DND-41 (cell line): ENCODE results near the gene GRIK3.

ENCODE experiments used
- ATAC-seq: fragments of 200-7000 bp; cut with Tn5 transposase; 3 replicates; pipeline ENCODE4 v1.9.1; 2021; ENCODE audit warnings: low read depth; ENCODE audit not compliant: insufficient read depth
- DNase-seq: peaks from one replicate; pipeline ENCODE4 v3.0.0-alpha.2; 2020
- H2AFZ ChIP-seq: 2 replicates; pipeline ENCODE4 v1.6.0; 2012; ENCODE audit warnings: low read depth, low read length
- H3K27ac ChIP-seq: 2 replicates; pipeline ENCODE4 v1.5.1; 2012; ENCODE audit warnings: low read length, inconsistent platforms
- H3K27me3 ChIP-seq: fragments of 200-600 bp; sonication (generic); 2 replicates; pipeline ENCODE4 v1.6.0; 2012; ENCODE audit warnings: low read length, mild to moderate bottlenecking, inconsistent platforms; ENCODE audit not compliant: insufficient read depth, poor library complexity
- H3K36me3 ChIP-seq: 2 replicates; pipeline ENCODE4 v1.5.1; 2012; ENCODE audit warnings: low read length, inconsistent platforms; ENCODE audit not compliant: insufficient read depth
- H3K4me1 ChIP-seq: 2 replicates; pipeline ENCODE4 v1.5.1; 2012; ENCODE audit warnings: mild to moderate bottlenecking, low read length; ENCODE audit not compliant: insufficient read depth
- H3K4me2 ChIP-seq: 2 replicates; pipeline ENCODE4 v1.6.0; 2012; ENCODE audit warnings: mild to moderate bottlenecking, moderate library complexity, low read length, inconsistent platforms; ENCODE audit not compliant: insufficient read depth
- H3K4me3 ChIP-seq, 2 experiments: fragments of 200-600 bp in 1 of 2; shearing (Covaris generic) in 1 of 2; 2 replicates each; pipeline ENCODE4 v1.5.1; 2012 to 2016; ENCODE audit warnings: inconsistent platforms in 2 of 2, low read length in 2 of 2, mild to moderate bottlenecking in 2 of 2, low read depth in 1 of 2, moderate library complexity in 1 of 2
- H3K79me2 ChIP-seq: 2 replicates; pipeline ENCODE4 v1.6.0; 2012; ENCODE audit warnings: low read length, inconsistent platforms; ENCODE audit not compliant: insufficient read depth
- H3K9ac ChIP-seq: 2 replicates; pipeline ENCODE4 v1.6.0; 2012; ENCODE audit warnings: low read depth, mild to moderate bottlenecking, inconsistent platforms, low read length, moderate library complexity
- H3K9me3 ChIP-seq: 2 replicates; pipeline ENCODE4 v1.5.1; 2012; ENCODE audit warnings: low read length, moderate library complexity, mild to moderate bottlenecking, inconsistent platforms; ENCODE audit not compliant: insufficient read depth, severe bottlenecking
- H4K20me1 ChIP-seq: 2 replicates; pipeline ENCODE4 v1.6.0; 2012; ENCODE audit warnings: low read length; ENCODE audit not compliant: insufficient read depth
- EZH2 ChIP-seq: IDR thresholded peaks from 3 replicates; pipeline ENCODE4 v1.6.1; 2012; ENCODE audit warnings: borderline replicate concordance, low read depth, mild to moderate bottlenecking, moderate library complexity, low read length, inconsistent platforms; ENCODE audit not compliant: severe bottlenecking
- TF ChIP-seq, protein P1 (sequence below): IDR thresholded peaks from 2 replicates; pipeline ENCODE4 v1.5.1; 2012; ENCODE audit warnings: borderline replicate concordance, low read length, moderate library complexity, mild to moderate bottlenecking; ENCODE audit not compliant: poor library complexity, severe bottlenecking; ENCODE audit errors: extremely low read depth

Gene GRIK3

GRCh38 chr1:37016121-37016520 lies 18.2 kb downstream of the GRIK3 start:
- H3K4me1 ChIP-seq = no peaks in the 10 kb centered on the region
- DNase-seq (no peak), ATAC-seq (no peak)
- no peak for TF ChIP-seq EZH2
- TF ChIP-seq, protein P1, sequence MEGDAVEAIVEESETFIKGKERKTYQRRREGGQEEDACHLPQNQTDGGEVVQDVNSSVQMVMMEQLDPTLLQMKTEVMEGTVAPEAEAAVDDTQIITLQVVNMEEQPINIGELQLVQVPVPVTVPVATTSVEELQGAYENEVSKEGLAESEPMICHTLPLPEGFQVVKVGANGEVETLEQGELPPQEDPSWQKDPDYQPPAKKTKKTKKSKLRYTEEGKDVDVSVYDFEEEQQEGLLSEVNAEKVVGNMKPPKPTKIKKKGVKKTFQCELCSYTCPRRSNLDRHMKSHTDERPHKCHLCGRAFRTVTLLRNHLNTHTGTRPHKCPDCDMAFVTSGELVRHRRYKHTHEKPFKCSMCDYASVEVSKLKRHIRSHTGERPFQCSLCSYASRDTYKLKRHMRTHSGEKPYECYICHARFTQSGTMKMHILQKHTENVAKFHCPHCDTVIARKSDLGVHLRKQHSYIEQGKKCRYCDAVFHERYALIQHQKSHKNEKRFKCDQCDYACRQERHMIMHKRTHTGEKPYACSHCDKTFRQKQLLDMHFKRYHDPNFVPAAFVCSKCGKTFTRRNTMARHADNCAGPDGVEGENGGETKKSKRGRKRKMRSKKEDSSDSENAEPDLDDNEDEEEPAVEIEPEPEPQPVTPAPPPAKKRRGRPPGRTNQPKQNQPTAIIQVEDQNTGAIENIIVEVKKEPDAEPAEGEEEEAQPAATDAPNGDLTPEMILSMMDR = no peak
- no peak overlapping the region for H3K27ac ChIP-seq
- H3K4me3 ChIP-seq = no peak overlapping the region
- no peaks in the 10 kb centered on the region for H3K36me3 ChIP-seq
- H3K4me2 ChIP-seq = no peak overlapping the region
- no peak overlapping the region for H3K9ac ChIP-seq
- H2AFZ ChIP-seq = no peak overlapping the region
- H3K27me3 ChIP-seq = no peaks in the 10 kb centered on the region
- no peaks in the 10 kb centered on the region for H3K79me2 ChIP-seq
- peaks cover 4% of the 10 kb centered on the region for H3K9me3 ChIP-seq
- no peaks in the 10 kb centered on the region for H4K20me1 ChIP-seq

DNA sequence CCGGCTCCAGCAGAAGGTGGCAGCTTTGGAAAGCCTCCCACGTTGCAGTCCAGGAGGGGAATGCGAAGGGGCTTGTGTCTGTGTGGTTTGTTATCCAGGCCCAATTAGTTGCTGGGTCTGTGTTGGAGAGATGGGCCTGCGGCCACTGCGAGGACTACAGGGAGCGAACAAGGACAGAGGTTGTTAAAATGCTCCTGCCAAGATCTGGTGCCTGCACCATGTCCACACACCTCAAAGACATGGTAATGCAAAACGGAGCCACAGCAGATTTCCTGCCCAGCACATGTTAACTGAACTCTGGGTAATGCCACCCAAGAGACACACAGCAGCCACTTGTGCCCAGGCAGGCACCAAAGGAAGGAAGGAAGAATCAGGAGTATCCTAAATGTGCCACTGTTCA lies 18.6 kb downstream of the GRIK3 start:
- H3K27me3 ChIP-seq = no peaks in the 10 kb centered on the region
- H3K4me3 ChIP-seq = no peak overlapping the region
- H3K27ac ChIP-seq = no peak overlapping the region
- no peak for ATAC-seq
- H3K9me3 ChIP-seq = peaks cover 4% of the 10 kb centered on the region
- TF ChIP-seq EZH2 = no peak
- TF ChIP-seq, protein P1 = no peak
- H3K79me2 ChIP-seq = no peaks in the 10 kb centered on the region
- no peaks in the 10 kb centered on the region for H4K20me1 ChIP-seq
- no peak overlapping the region for H3K9ac ChIP-seq
- H2AFZ ChIP-seq = no peak overlapping the region
- no peak overlapping the region for H3K4me2 ChIP-seq
- no peaks in the 10 kb centered on the region for H3K36me3 ChIP-seq
- no peak for DNase-seq
- H3K4me1 ChIP-seq = no peaks in the 10 kb centered on the region

- no peak for TF ChIP-seq EZH2
- TF ChIP-seq, protein P1 = no peak
- H3K9me3 ChIP-seq = no peaks in the 10 kb centered on the region
- H3K36me3 ChIP-seq = no peaks in the 10 kb centered on the region
- H2AFZ ChIP-seq = no peak overlapping the region
- no peak overlapping the region for H3K9ac ChIP-seq
- H3K79me2 ChIP-seq = no peaks in the 10 kb centered on the region
- ATAC-seq = no peak
- no peaks in the 10 kb centered on the region for H3K4me1 ChIP-seq
- no peaks in the 10 kb centered on the region for H3K27me3 ChIP-seq
- DNase-seq = no peak
- H3K4me2 ChIP-seq = no peak overlapping the region
- H3K27ac ChIP-seq = no peak overlapping the region
- no peak overlapping the region for H3K4me3 ChIP-seq
- H4K20me1 ChIP-seq = no peaks in the 10 kb centered on the region
Observed at GRCh38 chr1:37012226-37012625, 22.1 kb downstream of the GRIK3 start.

DNA sequence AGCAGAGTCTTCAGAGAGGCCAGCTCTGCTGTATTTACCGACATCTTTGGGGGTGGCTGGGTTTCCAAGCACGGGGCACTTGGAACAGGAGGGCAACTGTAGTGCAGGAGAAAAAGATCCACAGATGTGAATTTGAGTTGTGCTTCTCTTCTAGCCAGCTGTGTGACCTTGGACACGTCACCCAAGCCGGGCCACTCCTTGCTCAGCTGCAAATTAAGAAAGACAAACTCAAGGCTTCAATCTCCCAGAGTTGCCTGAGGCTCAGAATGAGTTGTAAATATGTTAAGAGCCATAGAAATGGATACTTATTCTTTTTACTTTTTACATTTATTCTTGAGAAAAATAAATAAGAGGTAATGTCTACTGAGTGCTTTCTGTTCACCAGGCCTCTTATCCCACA lies 24.3 kb downstream of the GRIK3 start:
- ATAC-seq = no peak
- H3K79me2 ChIP-seq = no peaks in the 10 kb centered on the region
- H2AFZ ChIP-seq = no peak overlapping the region
- no peaks in the 10 kb centered on the region for H3K4me1 ChIP-seq
- H3K9ac ChIP-seq = no peak overlapping the region
- H3K27me3 ChIP-seq = no peaks in the 10 kb centered on the region
- no peak for DNase-seq
- H3K4me2 ChIP-seq = no peak overlapping the region
- no peak overlapping the region for H3K27ac ChIP-seq
- no peak overlapping the region for H3K4me3 ChIP-seq
- TF ChIP-seq, protein P1 = no peak
- no peak for TF ChIP-seq EZH2
- no peaks in the 10 kb centered on the region for H3K36me3 ChIP-seq
- peaks cover 8% of the 10 kb centered on the region; the same call in 1 of the 2 replicates for H4K20me1 ChIP-seq
- no peaks in the 10 kb centered on the region for H3K9me3 ChIP-seq
